CD4-positive, alpha-beta T cell treated with Interleukin-2 at 100 ng/mL for 4 hours (primary cell): ENCODE data around the gene ECHS1.
A peak's percentile ranks its signal among the peaks of the same experiment; 100 is the strongest.
"Not testable (repeated sequence)": the region's sequence is repeated elsewhere in the genome, so short reads cannot be mapped to it uniquely, and the experiment has no call there.

Source experiments
- DNase-seq: peaks from one replicate; pipeline ENCODE4 v3.0.0-alpha.2; 2020; ENCODE audit warnings: low spot score

Gene ECHS1

GRCh38 chr10:133399123-133399601 lies 26.0 kb upstream of the ECHS1 start:
- DNase-seq, result no peak

GRCh38 chr10:133397938-133398337 lies 24.8 kb upstream of the ECHS1 start:
- DNase-seq, result no peak

GRCh38 chr10:133396035-133396624 lies 23.0 kb upstream of the ECHS1 start:
- no peak for DNase-seq

- no peak for DNase-seq
Observed at GRCh38 chr10:133394801-133395221, 21.7 kb upstream of the ECHS1 start.

GRCh38 chr10:133394064-133394663 lies 21.0 kb upstream of the ECHS1 start, which contains the start of gene MTG1:
MTG1 (plus strand) TSS chr10:133394157; CDS start chr10:133394221, 64 bp downstream.
- DNase-seq, result peak; percentile 93

GRCh38 chr10:133393401-133394063 lies 20.4 kb upstream of the ECHS1 start:
- no peak for DNase-seq

GRCh38 chr10:133391761-133392518 lies 18.8 kb upstream of the ECHS1 start:
- DNase-seq, result peak; percentile 52

- no peak for DNase-seq
Observed at GRCh38 chr10:133391249-133391635, 18.1 kb upstream of the ECHS1 start.

GRCh38 chr10:133390597-133391248 lies 17.6 kb upstream of the ECHS1 start:
- no peak for DNase-seq

GRCh38 chr10:133388973-133389818 lies 16.0 kb upstream of the ECHS1 start:
- DNase-seq, result peak; percentile 57

GRCh38 chr10:133388236-133388972 lies 15.2 kb upstream of the ECHS1 start:
- DNase-seq, result no peak

GRCh38 chr10:133386951-133387350 lies 13.8 kb upstream of the ECHS1 start:
- DNase-seq, result not testable (repeated sequence)

- DNase-seq, result no peak
Observed at GRCh38 chr10:133385214-133385613, 12.1 kb upstream of the ECHS1 start.

- DNase-seq, result no peak
Observed at GRCh38 chr10:133384071-133384470, 10.9 kb upstream of the ECHS1 start.

GRCh38 chr10:133383551-133383950 lies 10.4 kb upstream of the ECHS1 start:
- DNase-seq, result no peak

- DNase-seq, result no peak
Observed at GRCh38 chr10:133381036-133381435, 7.9 kb upstream of the ECHS1 start.

GRCh38 chr10:133379801-133380666 lies 6.9 kb upstream of the ECHS1 start:
- DNase-seq, result no peak

- peak; percentile 64 for DNase-seq
Observed at GRCh38 chr10:133379152-133379800, 6.1 kb upstream of the ECHS1 start, which contains the start of gene PAOX. PAOX (plus strand) TSS chr10:133379262; CDS start chr10:133379317, 55 bp downstream.
